NCI-H2196 treated with DMSO at 0.1 percent for 48 hours (cell line): ENCODE data around the gene EXOC8.
"Not testable (repeated sequence)": the region's sequence is repeated elsewhere in the genome, so short reads cannot be mapped to it uniquely, and the experiment has no call there.

Experiments used
- DNase-seq: peaks from one replicate; lab custom pipeline; 2025; ENCODE audit not compliant: unreplicated experiment; lab: John Stamatoyannopoulos, UW

EXOC8 gene

DNA sequence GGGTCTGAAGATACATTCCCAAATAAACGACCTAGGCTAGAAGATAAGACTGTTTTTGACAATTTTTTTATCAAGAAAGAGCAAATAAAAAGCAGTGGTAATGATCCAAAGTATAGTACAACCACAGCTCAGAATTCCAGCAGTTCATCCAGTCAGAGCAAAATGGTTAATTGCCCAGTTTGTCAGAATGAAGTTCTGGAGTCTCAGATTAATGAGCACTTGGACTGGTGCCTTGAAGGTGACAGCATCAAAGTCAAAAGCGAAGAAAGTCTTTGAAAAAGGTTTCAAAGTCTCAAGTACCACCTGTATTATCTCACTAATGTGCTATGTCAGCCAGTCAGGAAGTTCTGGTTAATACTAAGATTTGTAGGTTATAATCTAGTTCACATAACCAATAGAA lies 15.4 kb upstream of the EXOC8 start:
- no peak for DNase-seq

- no peak for DNase-seq
Observed at GRCh38 chr1:231351816-231352215, 14.2 kb upstream of the EXOC8 start.

GRCh38 chr1:231348856-231349255 lies 11.2 kb upstream of the EXOC8 start:
- DNase-seq = not testable (repeated sequence)

DNA sequence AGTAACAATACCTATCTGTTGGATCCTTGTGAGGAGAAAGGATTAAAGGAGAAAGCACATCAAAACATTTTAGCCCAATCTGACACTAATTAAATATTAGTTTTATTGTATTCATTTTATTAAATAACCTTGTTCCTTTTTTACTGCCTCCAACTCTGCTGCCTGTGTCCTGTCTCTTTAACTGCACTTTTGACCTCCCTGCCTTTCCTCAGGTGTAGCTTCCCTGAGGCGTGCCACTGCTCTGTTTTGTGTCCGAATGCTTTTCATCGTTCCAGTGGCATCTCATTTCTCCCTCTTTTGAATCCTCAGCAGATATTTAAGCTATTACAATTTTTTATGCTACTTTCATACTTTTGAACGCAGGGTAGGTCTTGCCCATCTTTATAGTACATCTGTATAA lies 10.8 kb upstream of the EXOC8 start:
- DNase-seq = no peak

GRCh38 chr1:231347961-231348360 lies 10.3 kb upstream of the EXOC8 start:
- DNase-seq = no peak

GRCh38 chr1:231340328-231341013 lies 2.8 kb upstream of the EXOC8 start:
- DNase-seq = no peak

- no peak for DNase-seq
Observed at GRCh38 chr1:231338270-231339128, 847 bp upstream of the EXOC8 start, which contains the start of gene SPRTN. Gene SPRTN, plus strand, starts transcription at chr1:231338293. Its CDS starts 91 bp downstream, at chr1:231338384.

DNA sequence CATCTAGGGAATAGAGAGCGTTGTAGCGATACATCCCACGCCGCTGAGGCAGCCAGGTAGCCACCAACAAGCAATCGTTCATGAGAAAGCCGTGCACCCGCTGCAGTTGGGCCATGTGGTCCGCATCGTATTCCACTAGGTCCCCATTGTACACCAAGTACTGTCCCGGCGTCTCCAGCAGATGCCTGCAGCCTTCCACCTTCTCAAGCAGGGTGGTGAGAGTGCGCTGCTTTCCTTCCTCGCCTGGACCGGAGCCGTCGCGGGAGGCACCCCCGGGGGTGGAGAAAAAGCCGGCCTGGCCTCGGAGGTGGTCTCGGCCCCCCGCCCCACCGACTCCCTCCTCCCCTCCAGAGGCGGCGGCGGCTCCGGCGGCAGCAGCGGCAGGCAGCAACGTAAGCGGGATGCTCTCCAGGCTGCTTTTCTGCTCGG lies 595 bp downstream of the EXOC8 start:
- no peak for DNase-seq

GRCh38 chr1:231335663-231336602 lies 1.7 kb downstream of the EXOC8 start:
- DNase-seq = no peak

DNA sequence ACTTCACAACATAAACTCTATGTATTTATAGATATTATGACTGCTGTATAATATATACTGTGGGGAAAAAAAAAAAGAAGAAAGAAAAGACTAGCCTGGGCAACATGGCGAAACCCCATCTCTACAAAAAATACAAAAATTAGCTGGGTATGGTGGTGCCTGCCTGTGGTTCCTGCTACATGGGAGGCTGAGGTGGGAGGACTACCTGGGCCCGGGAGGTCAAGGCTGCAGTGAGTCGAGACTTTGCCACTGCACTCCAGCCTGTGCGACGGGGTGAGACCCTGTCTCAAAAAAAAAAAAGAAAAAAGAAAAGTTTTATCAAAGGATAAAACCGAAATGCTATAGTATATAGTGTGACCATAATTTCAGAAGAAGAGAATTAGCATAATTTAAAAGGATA lies 2.7 kb downstream of the EXOC8 start:
- no peak for DNase-seq

GRCh38 chr1:231334079-231334666 lies 3.5 kb downstream of the EXOC8 start:
- no peak for DNase-seq

- DNase-seq = no peak
Observed at GRCh38 chr1:231332761-231333160, 4.9 kb downstream of the EXOC8 start.

DNA sequence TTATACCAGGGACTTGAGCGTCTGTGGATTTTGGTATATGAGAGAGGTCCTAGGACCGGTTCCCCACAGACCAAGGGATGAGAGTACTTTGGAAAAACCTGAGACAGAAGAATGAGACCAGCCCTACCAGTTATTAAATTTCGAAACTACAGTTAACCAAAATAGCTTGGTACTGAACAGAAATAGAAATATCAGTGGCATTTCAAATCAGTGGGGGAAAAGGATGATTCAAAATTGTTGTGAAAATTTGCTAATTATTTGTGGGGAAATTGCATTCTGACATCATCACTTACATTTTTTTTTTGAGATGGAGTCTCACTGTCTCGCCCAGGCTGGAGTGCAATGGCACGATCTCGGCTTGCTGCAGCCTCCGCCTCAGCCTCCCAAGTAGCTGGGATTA lies 8.2 kb downstream of the EXOC8 start:
- DNase-seq = no peak

- no peak for DNase-seq
Observed at GRCh38 chr1:231327617-231328016, 10.0 kb downstream of the EXOC8 start.

DNA sequence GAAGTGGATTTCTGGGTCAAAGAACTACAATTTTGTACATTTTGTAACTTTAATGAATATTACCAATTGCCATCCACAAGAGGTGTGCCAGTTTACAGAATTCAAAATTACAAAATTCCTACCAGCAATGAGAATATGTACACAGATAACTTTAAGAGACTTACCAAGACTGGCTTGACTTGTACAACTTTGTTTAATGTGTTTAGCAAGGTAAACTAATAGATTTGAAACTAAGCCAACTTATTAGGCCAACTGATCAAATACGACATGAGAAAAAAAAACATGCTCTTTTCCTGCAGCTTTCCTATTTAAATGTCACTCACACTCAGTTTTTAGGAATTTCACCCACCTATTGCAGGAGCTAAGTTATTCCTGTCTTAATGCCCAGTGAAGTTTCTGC lies 11.4 kb downstream of the EXOC8 start:
- no peak for DNase-seq

GRCh38 chr1:231324660-231325059 lies 13.0 kb downstream of the EXOC8 start:
- no peak for DNase-seq

- DNase-seq = no peak
Observed at GRCh38 chr1:231322880-231323530, 14.6 kb downstream of the EXOC8 start.

GRCh38 chr1:231319080-231319479 lies 18.6 kb downstream of the EXOC8 start:
- DNase-seq = no peak

DNA sequence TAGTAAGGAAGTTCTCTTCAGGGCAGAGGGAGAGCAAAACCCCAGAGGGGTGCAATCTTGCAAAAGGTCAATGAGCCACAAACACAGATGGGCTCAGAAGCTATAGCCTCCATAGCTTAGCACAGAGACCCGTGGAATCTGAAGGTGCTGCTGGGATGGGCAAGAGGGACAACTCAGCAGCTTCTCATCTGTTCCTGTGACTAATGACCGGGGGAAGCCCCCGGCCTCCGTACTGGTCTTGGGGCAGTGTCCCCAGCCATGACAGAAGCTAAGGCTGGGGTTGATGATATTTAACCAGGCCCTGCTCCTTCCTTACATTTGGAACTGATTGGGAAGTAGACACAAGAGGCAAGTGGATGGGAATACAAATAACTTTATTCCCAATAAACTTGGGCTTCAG lies 19.1 kb downstream of the EXOC8 start:
- no peak for DNase-seq

DNA sequence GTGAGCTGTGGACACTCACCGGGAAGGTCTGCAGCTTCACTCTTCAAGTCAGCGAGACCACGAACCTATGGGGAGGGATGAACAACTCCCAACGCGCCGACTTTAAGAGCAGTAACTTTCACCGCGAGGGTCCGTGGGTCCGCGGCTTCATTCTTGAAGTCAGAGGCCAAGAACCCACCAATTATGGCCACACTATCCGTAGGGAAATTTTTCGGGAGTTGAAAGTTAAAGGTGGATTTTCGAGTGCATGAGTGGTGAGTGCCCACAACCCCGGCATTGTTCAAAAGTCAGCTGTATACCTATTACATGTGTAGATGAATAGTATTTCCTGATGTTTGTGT lies 19.7 kb downstream of the EXOC8 start:
- DNase-seq = no peak
